A673 (cell line): Measurements from ENCODE around the gene RERE. TPM values are rescaled to one million over a fixed set of nuclear protein-coding genes. Genes with fewer than 3 reads are reported as not detected.

Experiments
- BruUV-seq: library from RNA; stranded (reverse); fragments of 400-500 nt; replicated peaks from 2 replicates; lab custom pipeline; 2021; lab: Mats Ljungman, UMichigan
- CTCF ChIA-PET: fragments of 300-600 bp; sonication (Branson Sonifier 250); formaldehyde crosslinking; loops from one replicate; lab custom pipeline; 2022; ENCODE audit warnings: antibody characterized with exemption; lab: Charles Lee
- POLR2A ChIA-PET: fragments of 300-600 bp; sonication (Branson Sonifier 250); formaldehyde crosslinking; loops from one replicate; lab custom pipeline; 2022; ENCODE audit warnings: antibody characterized with exemption; ENCODE audit not compliant: low non-redundant PET; lab: Charles Lee
- DNase-seq: peaks from one replicate; pipeline ENCODE4 v3.0.0-alpha.2; 2015; ENCODE audit warnings: low spot score
- H3K27ac ChIP-seq: fragments of 200-600 bp; sonication (generic); 2 replicates; pipeline ENCODE4 v1.5.1; 2016; ENCODE audit warnings: mixed run types, low read depth, mild to moderate bottlenecking, mixed read lengths, antibody characterized with exemption, low read length; ENCODE audit not compliant: poor library complexity, severe bottlenecking
- H3K27me3 ChIP-seq: fragments of 200-600 bp; sonication (generic); replicated peaks from 2 replicates; pipeline ENCODE4 v1.6.1; 2017; ENCODE audit warnings: mixed run types, low read depth, mild to moderate bottlenecking, mixed read lengths, antibody characterized with exemption, low read length; ENCODE audit not compliant: insufficient read depth, poor library complexity
- H3K36me3 ChIP-seq: fragments of 200-600 bp; sonication (generic); 2 replicates; pipeline ENCODE4 v1.6.1; 2016; ENCODE audit warnings: mixed run types, mild to moderate bottlenecking, mixed read lengths, antibody characterized with exemption, low read length; ENCODE audit not compliant: insufficient read depth, poor library complexity, severe bottlenecking
- H3K4me1 ChIP-seq: fragments of 200-600 bp; sonication (generic); 2 replicates; pipeline ENCODE4 v1.6.1; 2017; ENCODE audit warnings: mixed run types, mild to moderate bottlenecking, mixed read lengths, antibody characterized with exemption, low read length; ENCODE audit not compliant: insufficient read depth, poor library complexity, severe bottlenecking
- H3K4me3 ChIP-seq: fragments of 200-600 bp; sonication (generic); 2 replicates; pipeline ENCODE4 v1.5.1; 2016; ENCODE audit warnings: low read depth, mixed run types, mild to moderate bottlenecking, mixed read lengths, low read length; ENCODE audit not compliant: poor library complexity, severe bottlenecking
- H3K9me3 ChIP-seq: fragments of 200-600 bp; sonication (generic); 2 replicates; pipeline ENCODE4 v1.6.1; 2016; ENCODE audit warnings: mixed run types, low read depth, mild to moderate bottlenecking, mixed read lengths, antibody characterized with exemption, low read length; ENCODE audit not compliant: poor library complexity, severe bottlenecking
- CTCF ChIP-seq: fragments of 300-800, 200-600 bp; sonication (generic); conservative IDR thresholded peaks from 2 replicates; pipeline ENCODE4 v1.5.1; 2017; ENCODE audit warnings: low read depth, mild to moderate bottlenecking, antibody characterized with exemption, low read length, moderate library complexity, mixed read lengths
- EZH2 ChIP-seq: fragments of 200-600 bp; sonication (generic); IDR thresholded peaks from 2 replicates; pipeline ENCODE4 v1.6.1; 2017; ENCODE audit warnings: borderline replicate concordance, low read depth, mild to moderate bottlenecking, mixed read lengths, antibody characterized with exemption, low read length; ENCODE audit not compliant: poor library complexity, severe bottlenecking
- intact Hi-C: fragments of 100-400 bp; cut with micrococcal nuclease; formaldehyde crosslinking; loops from one replicate; pipeline ENCODE4 v1.10.0; 2022; ENCODE audit not compliant: unreplicated experiment
- total RNA-seq: library from RNA; stranded (reverse); gene quantifications from 2 replicates; pipeline ENCODE4 v1.2.3, GENCODE V29; 2021

RERE gene
- total RNA-seq, 1 experiment from 2014 or later = 188 TPM

- BruUV-seq = no TSS peak
- Histone ChIP-seq H3K9me3 (no peaks in the 10 kb centered on the region), H3K27me3 (no peaks in the 10 kb centered on the region), H3K36me3 (peaks cover 9% of the 10 kb centered on the region), H3K27ac (no peak overlapping the region), H3K4me1 (peaks cover 17% of the 10 kb centered on the region), H3K4me3 (no peak overlapping the region)
- CTCF ChIA-PET = interaction anchor here (0.6 to 2.2 kb wide), 13 partner anchors 10 to 597 kb away, joined by 3 to 31 read pairs (median 4); no protein-coding TSS in a partner anchor
- peak; percentile 77 for DNase-seq
- POLR2A ChIA-PET = interaction anchor here (0.6 kb wide), 1 partner anchor 98 kb away, joined by 10 read pairs; no protein-coding TSS in a partner anchor
- TF ChIP-seq CTCF = peak; percentile 90
- TF ChIP-seq EZH2 = no peak
- intact Hi-C loops = loop anchor here (2.0 to 10.0 kb wide), 4 partner anchors 334 to 684 kb away; no protein-coding TSS in a partner anchor
Measured at GRCh38 chr1:8348777-8349472, 468.5 kb downstream of the RERE start.

- Histone ChIP-seq H3K4me1 (peaks cover 23% of the 10 kb centered on the region), H3K9me3 (no peaks in the 10 kb centered on the region), H3K27ac (no peak overlapping the region), H3K4me3 (no peak overlapping the region), H3K27me3 (no peaks in the 10 kb centered on the region), H3K36me3 (peaks cover 1% of the 10 kb centered on the region)
- POLR2A ChIA-PET = interaction anchor here (0.6 kb wide), 1 partner anchor 97 kb away, joined by 10 read pairs; no protein-coding TSS in a partner anchor
- TF ChIP-seq EZH2 (no peak), CTCF (no peak)
- DNase-seq = no peak
- CTCF ChIA-PET = interaction anchor here (0.6 to 2.2 kb wide), 15 partner anchors 11 to 596 kb away, joined by 3 to 31 read pairs (median 4); no protein-coding TSS in a partner anchor
- intact Hi-C loops = loop anchor here (2.0 to 10.0 kb wide), 4 partner anchors 333 to 683 kb away; no protein-coding TSS in a partner anchor
- BruUV-seq = no TSS peak
Measured at GRCh38 chr1:8348047-8348776, 469.2 kb downstream of the RERE start.

GRCh38 chr1:8347635-8348034 lies 469.8 kb downstream of the RERE start:
- H3K4me1 ChIP-seq = peaks cover 24% of the 10 kb centered on the region
- no peak for TF ChIP-seq EZH2
- no peak for TF ChIP-seq CTCF
- H3K4me3 ChIP-seq = no peak overlapping the region
- no peaks in the 10 kb centered on the region for H3K27me3 ChIP-seq
- H3K27ac ChIP-seq = no peak overlapping the region
- POLR2A ChIA-PET = no interaction called here
- peak; percentile 36 for DNase-seq
- BruUV-seq = no TSS peak
- intact Hi-C loops = loop anchor here (2.0 to 10.0 kb wide), 4 partner anchors 333 to 683 kb away; no protein-coding TSS in a partner anchor
- H3K9me3 ChIP-seq = no peaks in the 10 kb centered on the region
- CTCF ChIA-PET = interaction anchor here (0.7 to 0.8 kb wide), 4 partner anchors 31 to 367 kb away, joined by 3 to 8 read pairs (median 4); no protein-coding TSS in a partner anchor
- H3K36me3 ChIP-seq = no peaks in the 10 kb centered on the region
